Testis (tissue), 3 donors: ENCODE measurements around the gene OSBPL5. TPM values are rescaled to one million over a fixed set of nuclear protein-coding genes. Genes with fewer than 3 reads are reported as not detected.

Experiments used
- DNase-seq: peaks from one replicate; pipeline ENCODE4 v3.0.0-alpha.2; 2019
- H3K27ac ChIP-seq, 2 donors: fragments of 200-600 bp; sonication (generic); one replicate each; pipeline ENCODE4 v1.5.1; 2019
- H3K27me3 ChIP-seq: fragments of 200-600 bp; sonication (generic); one replicate; pipeline ENCODE4 v1.5.1; 2019
- H3K36me3 ChIP-seq: fragments of 200-600 bp; sonication (generic); one replicate; pipeline ENCODE4 v1.5.1; 2017; ENCODE audit warnings: low read depth; ENCODE audit errors: missing control alignments
- H3K4me1 ChIP-seq: fragments of 200-600 bp; sonication (generic); one replicate; pipeline ENCODE4 v1.5.1; 2019
- H3K4me3 ChIP-seq, 2 donors: fragments of 200-600 bp; sonication (generic); one replicate each; pipeline ENCODE4 v1.5.1; 2017 to 2019
- H3K9me3 ChIP-seq: fragments of 200-600 bp; sonication (generic); one replicate; pipeline ENCODE4 v1.5.1; 2017
- POLR2A ChIP-seq: fragments of 450-650 bp; IDR thresholded peaks from one replicate; pipeline ENCODE4 v1.6.1; 2017; ENCODE audit warnings: antibody characterized with exemption, mild to moderate bottlenecking, moderate library complexity
- WGBS, 2 donors: methylation state at CpG; one replicate each; pipeline ENCODE4 v1.1.5; 2018; 5-methylcytosine and 5-hydroxymethylcytosine counted together
- intact Hi-C: fragments of 100-400 bp; cut with DNase I; formaldehyde crosslinking; loops from one replicate; pipeline ENCODE4 v1.15.1; 2023; ENCODE audit warnings: low total_unique reads
- polyA plus RNA-seq: library from polyadenylated mRNA; stranded (reverse); fragments of 350-450 nt; fragmentation: Illumina TruSeq; extraction: RNeasy Lipid Tissue Mini Kit (QIAGEN cat#74804); gene quantifications from one replicate; pipeline ENCODE4 v1.2.3, GENCODE V29; 2014; ENCODE audit warnings: low read depth, low replicate concordance; ENCODE audit not compliant: insufficient read depth
- total RNA-seq, 2 donors: library from RNA; depleted of rRNA; stranded (reverse); fragments of >200 nt; gene quantifications; one replicate each; pipeline ENCODE4 v1.2.3, GENCODE V29; 2016
- TF ChIP-seq, protein P1 (sequence below), 3 experiments: fragments of 450-650 bp in 2 of 3; fragments of 200-600 bp in 1 of 3; sonication (generic) in 1 of 3; IDR thresholded peaks; one replicate each; pipeline ENCODE4 v1.5.1; 2016 to 2019; ENCODE audit warnings: antibody characterized with exemption in 3 of 3, mild to moderate bottlenecking in 2 of 3, moderate library complexity in 1 of 3

The OSBPL5 gene
- total and polyA plus RNA-seq, 3 donors from 2014 or later: 8.9 to 18.1 (median 13.2) TPM

- H3K4me1 ChIP-seq: peaks cover 19% of the 10 kb centered on the region
- H3K4me3 ChIP-seq: no peak overlapping the region
- no peaks in the 10 kb centered on the region for H3K9me3 ChIP-seq
- 81 to 97% methylated on average over 5 to 13 of the region's 13 CpGs for whole genome bisulfite sequencing, 2 donors
- no peak overlapping the region for H3K27ac ChIP-seq
- no peak for TF ChIP-seq POLR2A
- TF ChIP-seq, protein P1, sequence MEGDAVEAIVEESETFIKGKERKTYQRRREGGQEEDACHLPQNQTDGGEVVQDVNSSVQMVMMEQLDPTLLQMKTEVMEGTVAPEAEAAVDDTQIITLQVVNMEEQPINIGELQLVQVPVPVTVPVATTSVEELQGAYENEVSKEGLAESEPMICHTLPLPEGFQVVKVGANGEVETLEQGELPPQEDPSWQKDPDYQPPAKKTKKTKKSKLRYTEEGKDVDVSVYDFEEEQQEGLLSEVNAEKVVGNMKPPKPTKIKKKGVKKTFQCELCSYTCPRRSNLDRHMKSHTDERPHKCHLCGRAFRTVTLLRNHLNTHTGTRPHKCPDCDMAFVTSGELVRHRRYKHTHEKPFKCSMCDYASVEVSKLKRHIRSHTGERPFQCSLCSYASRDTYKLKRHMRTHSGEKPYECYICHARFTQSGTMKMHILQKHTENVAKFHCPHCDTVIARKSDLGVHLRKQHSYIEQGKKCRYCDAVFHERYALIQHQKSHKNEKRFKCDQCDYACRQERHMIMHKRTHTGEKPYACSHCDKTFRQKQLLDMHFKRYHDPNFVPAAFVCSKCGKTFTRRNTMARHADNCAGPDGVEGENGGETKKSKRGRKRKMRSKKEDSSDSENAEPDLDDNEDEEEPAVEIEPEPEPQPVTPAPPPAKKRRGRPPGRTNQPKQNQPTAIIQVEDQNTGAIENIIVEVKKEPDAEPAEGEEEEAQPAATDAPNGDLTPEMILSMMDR (IDR thresholded peaks at IDR 0.05): no peak
- DNase-seq: no peak
- intact Hi-C loops: no loop called here
- H3K27me3 ChIP-seq: no peaks in the 10 kb centered on the region
- no peaks in the 10 kb centered on the region for H3K36me3 ChIP-seq
Measured at GRCh38 chr11:3122775-3123201, 42.3 kb downstream of the OSBPL5 start.

GRCh38 chr11:3121931-3122774 is 43.0 kb downstream of the OSBPL5 start:
- H3K27ac ChIP-seq: no peak overlapping the region
- no peak overlapping the region for H3K4me3 ChIP-seq
- H3K36me3 ChIP-seq: no peaks in the 10 kb centered on the region
- no peaks in the 10 kb centered on the region for H3K9me3 ChIP-seq
- no peaks in the 10 kb centered on the region for H3K27me3 ChIP-seq
- no peak for DNase-seq
- intact Hi-C loops: no loop called here
- no peak for TF ChIP-seq POLR2A
- TF ChIP-seq, protein P1 (IDR thresholded peaks at IDR 0.05): no peak
- peaks cover 16% of the 10 kb centered on the region for H3K4me1 ChIP-seq
- 93 to 94% methylated on average over 26 to 32 of the region's 34 CpGs for WGBS, 2 donors

DNA sequence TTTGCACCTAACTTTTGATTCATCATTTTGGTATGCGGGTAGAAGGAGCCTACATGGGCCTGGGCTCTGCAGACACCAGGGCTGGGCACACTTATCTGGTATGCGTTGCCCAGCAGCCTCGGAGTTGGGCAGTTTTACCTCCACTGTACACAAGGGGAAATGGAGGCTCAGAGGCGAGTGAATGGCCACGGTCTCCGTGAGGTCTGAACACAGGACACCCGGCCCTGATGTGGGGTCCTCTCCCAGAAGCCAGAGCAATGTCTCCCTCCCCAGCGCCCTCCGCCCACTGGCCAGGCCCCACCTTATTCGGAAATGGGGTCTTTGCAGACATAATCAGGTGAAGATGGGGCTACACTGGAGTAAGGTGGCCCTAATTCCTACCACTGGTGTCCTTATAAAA is 43.7 kb downstream of the OSBPL5 start:
- Histone ChIP-seq H3K9me3 (no peaks in the 10 kb centered on the region), H3K27ac (no peak overlapping the region), H3K4me3 (no peak overlapping the region), H3K36me3 (no peaks in the 10 kb centered on the region), H3K4me1 (peaks cover 16% of the 10 kb centered on the region), H3K27me3 (no peaks in the 10 kb centered on the region)
- no peak for DNase-seq
- 95% methylated on average over 10 of the region's 10 CpGs for WGBS, 2 donors
- TF ChIP-seq POLR2A: no peak
- TF ChIP-seq, protein P1 (IDR thresholded peaks at IDR 0.05): no peak
- intact Hi-C loops: no loop called here

DNA sequence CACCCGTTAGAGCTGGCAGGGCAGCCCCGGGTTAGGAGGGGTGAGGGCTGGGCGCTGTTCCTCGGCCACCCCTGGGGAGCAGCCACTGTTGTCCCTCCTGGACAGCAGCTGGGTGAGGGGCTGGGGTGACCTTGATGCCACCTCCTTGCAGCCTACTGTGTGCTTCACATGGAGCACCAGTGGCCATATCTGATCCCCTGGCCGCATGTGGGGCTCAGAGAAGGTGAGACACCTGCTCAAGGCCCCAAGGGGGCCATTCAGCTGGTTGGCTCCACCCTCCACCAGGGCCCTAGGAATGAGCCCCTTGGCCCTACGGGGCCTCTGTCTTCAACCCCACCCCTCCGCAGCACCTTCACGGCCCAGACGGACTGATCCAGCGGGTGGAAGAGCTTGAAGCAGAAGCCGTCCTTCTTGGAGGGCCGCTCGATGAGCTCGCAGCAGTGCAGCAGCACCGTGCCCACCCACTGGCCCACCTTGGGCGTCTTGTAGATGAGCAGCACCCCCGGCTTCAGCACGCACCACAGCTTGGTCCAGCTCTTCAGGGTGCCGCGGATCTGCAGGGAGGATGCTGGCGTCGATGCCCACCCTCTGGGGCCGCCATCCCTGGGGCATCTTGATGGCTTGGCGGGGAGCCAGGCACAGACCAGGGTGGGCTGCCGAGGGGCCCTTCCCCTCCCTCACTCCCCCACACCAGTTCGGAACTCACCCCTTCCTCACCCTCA is 44.9 kb downstream of the OSBPL5 start:
- intact Hi-C loops: no loop called here
- DNase-seq: no peak
- Histone ChIP-seq H3K4me3 (no peak overlapping the region), H3K27me3 (no peaks in the 10 kb centered on the region), H3K36me3 (no peaks in the 10 kb centered on the region), H3K27ac (no peak overlapping the region), H3K9me3 (no peaks in the 10 kb centered on the region), H3K4me1 (peaks cover 16% of the 10 kb centered on the region)
- WGBS, 2 donors: 84 to 91% methylated on average over 9 to 26 of the region's 26 CpGs
- TF ChIP-seq, protein P1 (IDR thresholded peaks at IDR 0.05): no peak
- no peak for TF ChIP-seq POLR2A
